ENCODE data around the gene DHCR24.

DHCR24 gene

GRCh38 chr1:54800041-54800898 lies 86.7 kb downstream of the DHCR24 start:
- DNase-seq (ENCODE audit: low read depth): no peak

All from stimulated activated CD8-positive, alpha-beta memory T cell treated with anti-CD3 and anti-CD28 coated beads, Interleukin-15, amount 100 ng/mL, for 24 hours (primary cell).